ENCODE measurements around the gene EML6. TPM values are rescaled to one million over a fixed set of nuclear protein-coding genes. Genes with fewer than 3 reads are reported as not detected.

EML6 gene
- total RNA-seq, 1 experiment from 2014 or later: 1.5 TPM

DNA sequence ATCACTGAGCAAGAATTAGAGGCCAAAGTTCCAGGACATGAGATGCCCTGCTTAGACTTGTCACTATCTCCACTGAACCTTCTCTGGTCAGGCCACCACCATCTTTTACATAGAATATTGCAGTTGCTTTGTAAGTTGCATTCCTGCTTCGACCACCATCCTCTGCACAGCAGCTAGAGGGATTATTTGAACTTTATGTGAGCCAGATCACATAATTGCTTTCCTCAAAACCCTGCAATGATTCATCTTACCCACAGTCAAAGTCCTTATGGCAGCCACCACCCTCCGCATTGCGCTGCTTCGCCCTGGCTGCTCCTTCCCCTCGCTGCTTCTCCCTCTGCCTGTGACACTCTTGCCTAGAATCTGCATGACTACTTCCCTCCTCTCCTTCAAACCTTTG, 111.3 kb downstream of the EML6 start:
- Histone ChIP-seq H3K23ac (ENCODE audit: insufficient read length, low read depth, low read length) (no peak overlapping the region), H3K9ac (ENCODE audit: extremely low read depth, insufficient read length, low read length) (no peak overlapping the region), H2BK120ac (ENCODE audit: low read depth, low read length, poor library complexity, severe bottlenecking) (no peak overlapping the region), H4K5ac (ENCODE audit: insufficient read length, low read depth, low read length) (no peak overlapping the region), H2BK5ac (ENCODE audit: insufficient read length, low read length) (no peak overlapping the region), H4K8ac (replicated peaks; ENCODE audit: insufficient read length, low read depth, low read length) (no peak overlapping the region), H2AFZ (ENCODE audit: low read length) (no peak overlapping the region), H3K23me2 (ENCODE audit: insufficient read length, low read depth, low read length, poor library complexity, severe bottlenecking) (no peaks in the 10 kb centered on the region), H3K4ac (ENCODE audit: low read depth, low read length) (no peak overlapping the region), H2BK20ac (ENCODE audit: low read depth, low read length, poor library complexity, severe bottlenecking) (no peak overlapping the region), H3K4me2 (ENCODE audit: insufficient read depth, insufficient read length, low read length) (no peak overlapping the region), H3K9me3 (ENCODE audit: control insufficient read depth, low read depth, low read length) (no peaks in the 10 kb centered on the region), H4K20me1 (ENCODE audit: control insufficient read depth, insufficient read depth, insufficient read length) (no peaks in the 10 kb centered on the region), H3K18ac (ENCODE audit: insufficient read length, low read depth, low read length) (no peak overlapping the region), H3K27me3 (ENCODE audit: insufficient read depth, low read length) (no peaks in the 10 kb centered on the region), H2BK15ac (ENCODE audit: low read depth, low read length) (no peak overlapping the region), H2AK5ac (ENCODE audit: insufficient read length, low read length) (no peak overlapping the region), H4K91ac (ENCODE audit: insufficient read length, low read depth, low read length) (no peak overlapping the region), H3K56ac (ENCODE audit: insufficient read length, low read depth, low read length) (no peak overlapping the region), H2BK12ac (ENCODE audit: insufficient read length, low read depth, low read length) (no peak overlapping the region), H3T11ph (ENCODE audit: low read length) (no peak overlapping the region), H3K79me2 (ENCODE audit: insufficient read depth, low read length) (no peaks in the 10 kb centered on the region), H3K14ac (ENCODE audit: insufficient read depth, low read length) (no peak overlapping the region), H3K27ac (ENCODE audit: insufficient read length, low read depth, low read length) (no peak overlapping the region), H3K4me1 (ENCODE audit: insufficient read depth, low read length) (no peaks in the 10 kb centered on the region), H3K79me1 (ENCODE audit: insufficient read depth, low read depth, low read length, poor library complexity, severe bottlenecking) (no peaks in the 10 kb centered on the region)
- no peak overlapping the region for H3K4me3 Mint-ChIP-seq
- no peaks in the 10 kb centered on the region; the same call in 1 of the 2 replicates for H3K27me3 Mint-ChIP-seq (ENCODE audit: low read depth)
- no peaks in the 10 kb centered on the region; a peak in 1 of 7 replicates for H3K36me3 Mint-ChIP-seq (ENCODE audit: insufficient read depth in 1 of 3, low read depth in 3 of 3)
- no peaks in the 10 kb centered on the region for H3K9me3 Mint-ChIP-seq
- no CpG with 5 or more reads among the region's 5 CpGs for WGBS (ENCODE audit: extremely low coverage, insufficient read length, low lambda C conversion rate)
- TF ChIP-seq, protein P1, sequence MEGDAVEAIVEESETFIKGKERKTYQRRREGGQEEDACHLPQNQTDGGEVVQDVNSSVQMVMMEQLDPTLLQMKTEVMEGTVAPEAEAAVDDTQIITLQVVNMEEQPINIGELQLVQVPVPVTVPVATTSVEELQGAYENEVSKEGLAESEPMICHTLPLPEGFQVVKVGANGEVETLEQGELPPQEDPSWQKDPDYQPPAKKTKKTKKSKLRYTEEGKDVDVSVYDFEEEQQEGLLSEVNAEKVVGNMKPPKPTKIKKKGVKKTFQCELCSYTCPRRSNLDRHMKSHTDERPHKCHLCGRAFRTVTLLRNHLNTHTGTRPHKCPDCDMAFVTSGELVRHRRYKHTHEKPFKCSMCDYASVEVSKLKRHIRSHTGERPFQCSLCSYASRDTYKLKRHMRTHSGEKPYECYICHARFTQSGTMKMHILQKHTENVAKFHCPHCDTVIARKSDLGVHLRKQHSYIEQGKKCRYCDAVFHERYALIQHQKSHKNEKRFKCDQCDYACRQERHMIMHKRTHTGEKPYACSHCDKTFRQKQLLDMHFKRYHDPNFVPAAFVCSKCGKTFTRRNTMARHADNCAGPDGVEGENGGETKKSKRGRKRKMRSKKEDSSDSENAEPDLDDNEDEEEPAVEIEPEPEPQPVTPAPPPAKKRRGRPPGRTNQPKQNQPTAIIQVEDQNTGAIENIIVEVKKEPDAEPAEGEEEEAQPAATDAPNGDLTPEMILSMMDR (conservative IDR thresholded peaks at IDR 0.05): no peak
- H3K4me1 Mint-ChIP-seq: peaks cover 0 to 5% of the 10 kb centered on the region in 2 experiments; a peak in 2 of 4 replicates
- H3K27ac Mint-ChIP-seq: no peak overlapping the region
- DNase-seq: no peak
